ENCODE measurements around the gene RNF113B. TPM values are rescaled to one million over a fixed set of nuclear protein-coding genes. Genes with fewer than 3 reads are reported as not detected.
A peak's percentile ranks its signal among the peaks of the same experiment; 100 is the strongest.

The RNF113B gene
- total RNA-seq, 1 experiment from 2014 or later: not detected

DNA sequence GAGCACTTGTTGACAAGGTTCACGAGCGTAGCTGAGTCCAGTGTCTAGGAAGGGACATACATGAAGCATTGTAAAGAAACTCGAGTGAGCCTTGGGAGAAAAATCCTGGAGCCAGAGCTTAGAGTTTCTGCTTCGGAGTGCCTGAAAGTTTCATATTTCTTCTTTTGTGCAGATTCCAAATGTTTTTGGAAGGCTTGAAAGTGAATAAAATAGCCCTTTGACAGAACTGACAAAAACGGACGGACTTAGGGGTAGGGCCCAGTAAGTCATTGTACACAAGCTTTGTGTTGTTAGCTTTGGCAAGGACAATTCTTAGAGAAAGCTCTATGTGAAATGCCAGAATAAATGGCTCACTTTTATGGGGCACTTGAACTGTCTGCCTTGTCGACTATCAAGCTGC, 2.8 kb downstream of the RNF113B start:
- no peak for DNase-seq (ENCODE audit: low read depth)

DNA sequence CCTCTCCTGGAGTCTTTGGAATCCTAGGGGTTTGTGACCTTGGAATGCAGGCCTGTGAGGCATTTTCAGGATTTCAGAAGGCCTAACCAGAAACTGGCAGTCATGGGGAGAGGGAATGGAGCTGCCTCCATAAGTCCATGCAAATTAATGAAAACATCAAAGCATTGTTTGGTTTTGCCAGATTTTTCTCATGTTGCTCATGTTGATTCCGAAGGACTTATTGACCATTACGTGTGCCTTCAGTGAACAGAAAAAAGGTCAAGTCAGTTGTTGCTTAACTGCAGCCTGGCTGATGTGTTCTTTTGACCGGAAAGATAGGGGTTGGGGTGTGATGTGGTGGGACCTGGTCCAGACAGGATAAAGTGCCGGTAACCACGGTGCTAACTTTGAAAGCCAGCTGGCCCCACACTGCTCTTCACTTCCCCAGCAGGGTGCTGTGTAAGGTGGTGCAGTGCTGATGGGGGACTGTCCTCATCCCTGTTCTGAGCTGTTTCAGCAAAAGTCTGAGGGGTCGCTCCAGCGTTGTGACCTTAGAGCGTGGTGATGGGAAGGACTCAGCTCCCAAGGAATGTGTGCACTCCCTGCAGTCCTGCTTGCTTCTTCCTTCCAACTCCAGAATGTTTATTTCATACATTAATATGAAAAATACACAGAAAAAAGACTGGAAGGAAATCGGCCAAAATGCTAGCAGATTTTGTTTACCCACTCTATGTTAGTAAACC, 3.5 kb downstream of the RNF113B start:
- peak; percentile 92 for DNase-seq (ENCODE audit: low read depth)

DNA sequence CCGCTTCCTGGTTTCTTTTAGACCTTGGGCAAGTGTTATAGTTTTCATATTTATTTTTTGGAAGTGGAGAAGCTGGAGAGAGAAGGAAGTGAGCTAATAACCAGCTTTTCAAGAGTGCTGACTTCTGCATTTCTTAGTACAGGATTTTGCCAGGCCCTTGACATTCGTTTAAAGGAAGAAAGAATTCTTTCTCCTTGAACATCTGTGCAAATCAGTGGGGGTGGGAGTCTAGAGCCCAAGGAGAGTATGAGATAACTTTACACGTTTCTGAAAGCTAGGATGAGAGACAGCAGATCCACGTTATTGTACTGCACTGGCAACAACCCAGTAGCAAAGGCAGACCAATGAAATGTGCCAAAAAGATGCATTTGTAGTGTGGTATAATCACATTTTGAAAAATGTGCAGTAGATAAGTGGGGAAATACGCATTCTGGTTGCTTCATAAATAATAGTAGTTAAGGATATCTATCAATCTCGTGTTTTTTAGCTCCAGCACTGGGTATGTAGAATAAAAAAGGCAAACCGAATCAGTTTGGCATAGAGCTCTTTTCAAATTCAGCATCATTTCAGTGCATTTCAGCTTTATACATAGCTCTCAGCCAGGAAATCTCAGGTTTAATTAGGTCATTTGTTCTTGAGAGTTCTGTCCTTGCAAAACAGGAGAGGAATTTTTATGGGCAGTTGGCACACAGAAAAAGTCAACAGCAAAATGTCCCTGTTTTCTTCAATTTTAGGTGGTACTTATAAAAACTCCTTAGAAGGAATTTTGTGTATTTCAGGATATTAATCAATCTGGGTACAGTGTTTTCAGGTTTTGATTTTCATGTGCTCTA, 4.3 kb downstream of the RNF113B start:
- DNase-seq (ENCODE audit: low read depth): no peak

DNA sequence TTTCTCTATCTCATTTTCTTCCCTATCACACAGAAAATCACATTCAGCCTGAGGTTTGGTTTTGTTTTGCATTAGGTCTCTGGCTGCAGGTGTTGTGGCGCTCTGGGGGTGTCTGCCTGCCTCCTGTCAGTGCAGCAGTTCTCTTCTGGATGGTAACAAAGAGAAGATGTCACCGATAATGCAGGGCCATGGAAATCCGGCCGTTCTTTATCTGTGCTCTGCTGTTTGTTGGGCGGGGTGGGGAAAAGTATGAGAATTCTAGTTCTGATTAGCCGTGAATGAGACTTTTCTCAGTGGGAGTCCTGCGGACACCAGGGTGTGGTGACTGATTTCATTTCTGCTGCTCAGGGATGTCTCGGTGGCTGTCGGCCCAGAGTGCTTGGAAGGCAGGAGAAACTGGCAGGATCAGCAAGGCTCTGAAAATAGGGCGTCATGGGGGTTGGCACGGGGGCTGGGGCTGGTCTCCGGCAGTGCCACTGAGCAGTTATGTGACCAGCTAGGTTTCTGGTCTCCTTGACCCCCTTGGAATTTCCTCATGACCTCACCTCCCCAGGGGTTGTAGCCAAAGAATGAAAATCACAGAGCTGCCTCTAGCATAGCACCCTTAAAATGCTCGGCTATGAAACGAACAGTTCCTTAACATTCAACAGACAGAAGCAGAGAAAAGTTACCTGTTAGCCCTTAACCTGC, 5.0 kb downstream of the RNF113B start:
- peak; percentile 31 for DNase-seq (ENCODE audit: low read depth)

DNA sequence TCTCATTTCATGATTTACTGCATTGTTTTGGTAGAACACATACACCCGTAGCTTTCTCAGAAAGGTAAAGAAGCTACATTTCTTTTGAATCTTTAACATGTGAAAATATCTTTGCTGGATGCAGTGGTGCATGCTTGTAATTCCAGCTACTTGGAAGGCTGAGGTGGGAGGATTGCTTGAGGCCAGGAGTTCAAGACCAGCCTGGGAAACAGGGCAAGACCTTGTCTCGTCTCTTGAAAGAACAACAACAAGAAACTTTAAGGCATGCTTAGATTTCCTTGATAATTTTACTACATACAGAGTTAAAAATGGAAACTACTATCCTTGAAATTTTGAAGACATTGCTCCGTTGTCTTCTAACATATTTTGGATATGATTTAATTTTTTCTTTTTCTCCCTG, 7.7 kb downstream of the RNF113B start:
- DNase-seq (ENCODE audit: low read depth): no peak

DNA sequence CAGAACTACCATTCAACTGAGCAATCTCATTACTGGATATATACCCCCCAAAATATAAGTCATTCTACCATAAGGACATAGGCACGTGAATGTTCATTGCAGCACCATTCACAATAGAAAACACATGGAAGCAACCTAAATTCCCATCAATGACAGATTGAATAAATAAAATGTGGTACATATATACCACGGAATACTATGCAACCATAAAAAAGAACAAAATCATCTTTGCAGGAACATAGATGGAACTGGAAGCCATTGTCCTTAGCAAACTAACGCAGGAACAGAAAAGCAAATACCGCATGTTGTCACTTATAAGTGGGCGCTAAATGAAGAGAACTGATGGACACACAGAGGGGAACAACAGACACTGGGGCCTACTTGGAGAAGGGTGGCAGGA, 14.1 kb downstream of the RNF113B start:
- no peak for DNase-seq (ENCODE audit: low read depth)

DNA sequence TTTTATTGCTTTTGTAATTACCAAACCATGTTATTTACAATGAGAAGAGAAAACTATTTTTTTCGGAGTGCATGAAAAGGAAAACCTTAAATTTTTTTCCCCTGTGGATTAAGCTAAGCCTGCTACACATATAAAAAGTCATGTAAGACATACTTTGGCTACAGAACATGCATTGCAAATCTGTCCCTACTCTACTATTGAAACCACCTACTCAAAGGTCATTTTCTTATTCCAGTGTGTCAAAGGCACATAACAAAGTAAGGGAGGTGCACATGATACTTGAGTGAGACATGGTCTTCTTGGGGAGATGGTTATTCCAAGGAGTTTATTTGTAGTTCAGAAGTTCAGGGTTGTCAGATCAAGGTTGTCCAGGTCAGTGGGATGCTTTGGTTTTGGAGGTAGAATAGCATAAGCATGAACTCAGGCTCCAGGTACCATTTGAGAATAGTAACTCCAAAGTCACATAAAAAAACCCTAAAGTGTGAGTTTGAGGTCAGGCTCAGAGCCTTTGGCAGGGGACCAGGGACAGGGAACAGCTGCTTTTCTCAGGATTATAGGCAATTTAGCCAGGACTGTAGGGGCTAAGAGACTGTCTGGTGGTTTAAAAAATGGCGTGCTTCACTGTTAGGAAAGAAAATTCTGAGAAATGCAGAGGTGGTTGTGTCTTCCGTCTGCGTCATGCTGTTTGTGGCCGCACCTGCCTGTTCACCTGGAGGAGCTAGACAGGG, 18.7 kb downstream of the RNF113B start:
- DNase-seq (ENCODE audit: low read depth): no peak

DNA sequence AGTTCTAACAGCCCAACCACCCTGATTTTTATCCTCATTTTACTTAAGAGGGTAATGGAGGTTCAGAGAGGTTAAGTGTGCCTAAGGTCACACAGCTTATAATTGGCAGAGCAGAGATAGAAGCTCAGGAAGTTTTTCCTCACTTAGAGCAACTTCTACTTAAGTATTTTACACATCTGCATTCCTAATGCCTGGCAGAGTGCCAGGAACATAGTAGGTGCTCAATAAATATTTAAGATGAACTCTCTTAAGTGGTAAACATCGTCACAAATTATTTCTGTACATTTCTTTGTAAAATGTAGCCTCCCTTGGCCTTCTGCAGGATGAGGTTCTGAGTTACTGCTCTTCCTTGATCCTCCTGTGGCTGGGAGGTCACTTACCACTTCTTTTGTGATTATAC, 19.5 kb downstream of the RNF113B start:
- no peak for DNase-seq (ENCODE audit: low read depth)

DNA sequence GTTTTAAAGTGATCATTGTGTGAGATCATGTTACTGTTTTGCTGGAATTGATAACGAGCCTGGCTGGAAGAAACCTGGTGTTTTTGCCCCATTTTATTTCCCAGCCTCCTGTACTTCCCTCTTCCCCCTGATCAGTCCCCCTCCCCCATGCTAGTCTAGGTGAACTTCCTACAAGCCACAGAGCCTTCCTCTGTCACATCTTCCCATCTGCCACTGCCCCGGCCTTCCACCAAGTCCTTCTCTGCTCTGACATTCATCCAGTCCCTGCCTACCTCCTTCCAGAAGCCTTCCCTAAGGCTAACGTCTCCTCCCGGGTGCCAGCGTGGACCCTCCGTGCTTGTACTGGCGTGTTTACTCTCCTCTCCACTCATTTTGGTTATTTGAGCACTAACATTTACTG, 19.9 kb downstream of the RNF113B start:
- DNase-seq (ENCODE audit: low read depth): no peak

DNA sequence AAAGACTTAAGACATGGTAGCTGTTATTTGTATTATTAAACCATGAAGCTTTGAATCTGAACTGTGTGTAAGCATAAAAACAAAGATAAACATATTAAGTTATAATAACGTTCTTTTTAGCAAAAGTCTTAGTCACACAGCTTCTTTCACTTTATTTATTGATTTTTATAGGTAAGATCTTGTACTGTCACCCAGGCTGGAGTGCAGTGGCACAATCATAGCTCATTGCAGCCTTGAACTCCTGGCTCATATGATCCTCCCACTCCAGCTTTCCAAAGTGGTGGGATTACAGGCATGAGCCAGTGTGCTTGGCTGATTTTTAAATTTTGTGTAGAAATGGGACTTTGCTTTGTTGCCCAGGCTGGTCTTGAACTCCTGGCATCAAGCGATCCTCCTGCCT, 20.8 kb downstream of the RNF113B start:
- DNase-seq (ENCODE audit: low read depth): no peak

DNA sequence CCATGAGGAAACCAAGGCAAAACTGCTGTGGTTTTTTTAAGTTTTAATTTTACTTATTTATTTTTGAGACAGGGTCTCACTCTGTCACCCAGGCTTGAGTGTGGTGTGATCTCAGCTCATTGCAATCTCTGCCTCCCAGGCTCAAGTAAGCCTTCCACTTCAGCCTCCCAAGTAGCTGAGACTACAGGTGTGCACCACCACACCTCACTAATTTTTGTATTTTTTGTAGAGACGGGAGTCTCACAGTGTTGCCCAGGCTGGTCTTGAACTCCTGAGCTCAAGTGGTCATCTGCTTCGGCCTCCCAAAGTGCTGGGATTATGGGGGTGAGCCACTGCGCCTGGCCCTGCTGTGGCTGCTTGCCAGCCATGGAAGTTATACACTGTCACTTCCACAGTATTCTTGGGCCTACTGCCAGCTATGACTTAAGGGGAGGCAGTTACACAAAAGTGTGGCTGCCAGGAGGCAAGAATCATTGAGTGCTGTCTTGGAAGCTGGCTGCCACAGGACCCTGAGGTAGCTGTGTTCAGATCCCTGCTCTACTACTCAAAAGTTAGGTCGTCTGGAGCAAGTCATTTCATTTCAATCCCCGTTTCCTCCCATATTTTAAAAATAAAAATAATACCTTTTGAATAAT, 21.5 kb downstream of the RNF113B start:
- peak; percentile 47 for DNase-seq (ENCODE audit: low read depth)

DNA sequence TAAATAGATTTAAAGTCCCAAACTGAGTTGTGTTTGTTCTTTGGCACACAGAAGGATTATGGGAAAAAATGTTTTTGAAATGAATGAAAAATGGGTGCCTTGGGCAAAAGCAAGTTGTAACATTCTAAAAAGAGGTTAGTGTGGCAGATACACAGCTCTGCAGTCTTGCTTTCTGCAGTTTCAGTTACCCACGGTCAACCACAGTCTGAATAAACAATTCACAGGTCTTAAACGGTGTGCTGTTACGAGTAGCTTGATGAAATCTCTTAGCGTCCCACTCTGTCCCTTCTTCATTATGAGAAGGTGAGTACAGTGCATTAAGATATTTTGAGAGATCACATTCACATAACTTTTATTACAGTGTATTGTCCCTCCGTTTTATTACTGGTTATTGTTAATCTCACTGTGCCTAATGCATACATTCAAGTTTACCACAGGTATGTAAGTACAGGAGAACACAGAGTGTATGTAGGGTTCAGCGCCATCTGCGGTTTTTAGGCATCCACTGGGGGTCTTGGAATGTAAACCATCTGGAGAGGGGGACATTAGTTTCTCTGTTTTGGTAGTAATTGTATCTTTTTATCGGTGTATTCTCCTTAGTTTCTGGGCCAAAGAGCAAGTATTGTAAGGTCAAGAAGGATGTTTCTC, 26.1 kb downstream of the RNF113B start:
- DNase-seq (ENCODE audit: low read depth): no peak

DNA sequence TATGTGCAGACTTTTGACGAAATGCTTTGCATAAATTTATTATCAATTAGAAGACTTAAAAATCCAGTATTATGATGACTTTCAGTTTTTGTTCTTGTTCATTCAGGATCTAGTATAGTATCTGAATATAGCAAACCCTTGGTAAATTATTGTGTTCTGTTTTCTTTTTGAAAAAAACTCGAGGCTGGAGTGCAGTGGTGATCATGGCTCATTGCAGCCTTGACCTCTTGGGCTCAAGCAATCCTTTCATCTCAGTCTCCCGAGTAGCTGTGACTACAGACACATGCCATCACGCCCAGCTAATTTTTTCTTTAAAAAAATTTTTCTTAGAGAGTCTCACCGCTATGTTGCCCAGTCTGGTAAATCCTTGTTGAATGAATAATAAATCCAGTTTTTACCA, 29.5 kb downstream of the RNF113B start:
- DNase-seq (ENCODE audit: low read depth): peak; percentile 24

DNA sequence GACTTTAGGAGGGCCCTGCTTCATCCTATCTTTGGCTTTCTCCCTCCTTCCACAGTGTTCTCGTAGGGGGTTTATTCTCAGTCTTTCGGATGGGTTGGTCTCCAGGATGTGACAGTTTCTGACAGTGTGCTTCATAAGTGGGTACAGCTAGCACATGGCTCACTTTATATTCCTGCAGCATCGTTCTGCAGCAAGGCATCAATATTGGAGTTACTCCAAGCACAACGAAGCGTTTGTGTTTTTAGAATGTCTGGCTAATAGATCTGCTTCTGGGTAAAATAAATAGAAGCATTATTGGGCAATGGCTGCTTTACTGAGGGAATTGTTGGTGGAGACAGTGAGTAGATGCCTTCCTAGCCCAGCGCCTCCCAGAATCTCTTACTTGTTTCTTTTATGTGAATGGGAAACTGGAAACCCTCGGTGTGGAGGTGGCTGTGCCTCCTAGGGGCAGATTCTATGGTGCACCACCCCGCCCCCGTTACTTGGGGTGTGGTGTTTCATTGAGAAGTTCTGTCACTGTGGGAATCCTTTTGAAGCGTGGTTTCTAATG, 32.2 kb downstream of the RNF113B start:
- DNase-seq (ENCODE audit: low read depth): peak; percentile 41

DNA sequence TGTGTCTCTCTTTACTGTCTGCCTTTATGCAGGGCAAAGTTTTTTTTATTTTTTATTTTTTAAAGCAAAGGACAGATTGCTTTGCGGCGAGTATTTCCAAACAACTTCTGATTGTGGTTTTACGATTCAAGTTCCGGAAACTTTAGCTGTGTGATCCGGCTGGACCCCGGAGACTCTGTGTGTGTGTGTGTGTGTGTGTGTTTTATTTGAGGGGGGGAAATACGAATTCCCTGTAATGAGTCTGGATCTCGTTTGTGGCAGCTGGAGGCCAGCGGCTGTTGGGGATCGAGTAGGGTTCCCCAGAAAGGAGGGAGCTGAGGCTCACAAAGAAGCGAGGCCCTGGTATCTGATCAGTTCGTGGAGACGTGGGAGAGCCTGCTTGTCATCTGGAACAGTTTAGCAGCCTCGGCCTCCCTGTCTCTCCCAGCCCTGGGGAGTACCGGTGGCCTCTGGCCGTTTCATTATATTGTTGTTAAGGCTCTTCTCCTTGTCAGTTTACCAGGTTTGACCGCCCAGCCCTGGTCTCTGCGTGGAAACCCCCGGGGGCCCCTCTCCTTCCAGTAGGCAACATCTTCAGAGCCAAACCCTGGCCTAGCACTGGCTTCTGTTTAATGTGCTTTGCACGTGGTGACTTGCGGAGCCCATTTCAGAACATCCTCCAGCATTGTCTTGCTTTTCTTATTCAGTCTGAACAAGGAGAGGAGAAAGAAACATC, 32.9 kb downstream of the RNF113B start:
- peak; percentile 69 for DNase-seq (ENCODE audit: low read depth)

DNA sequence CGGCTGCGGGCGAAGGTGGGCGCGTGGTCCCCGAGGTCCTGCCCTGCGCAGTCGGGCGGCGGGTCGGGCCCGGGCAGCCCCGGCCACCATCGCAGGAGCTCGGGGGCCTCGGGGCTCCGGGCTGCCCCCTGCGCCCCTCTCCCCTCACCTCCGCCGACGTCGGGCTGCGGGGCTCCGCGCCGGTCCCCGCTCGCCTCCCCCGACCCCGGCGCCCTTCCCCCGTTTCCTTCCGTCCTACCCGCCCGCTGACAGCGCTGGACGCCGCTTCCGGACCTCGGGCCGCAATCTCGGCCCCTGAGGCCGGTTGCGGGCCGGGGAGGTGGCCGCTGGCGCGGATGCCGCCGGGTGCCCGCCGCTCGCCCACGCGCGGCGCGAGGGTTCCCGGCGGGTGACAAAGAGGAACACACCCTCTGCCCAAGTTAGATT, 33.5 kb downstream of the RNF113B start:
- peak; percentile 20 for DNase-seq (ENCODE audit: low read depth)

DNA sequence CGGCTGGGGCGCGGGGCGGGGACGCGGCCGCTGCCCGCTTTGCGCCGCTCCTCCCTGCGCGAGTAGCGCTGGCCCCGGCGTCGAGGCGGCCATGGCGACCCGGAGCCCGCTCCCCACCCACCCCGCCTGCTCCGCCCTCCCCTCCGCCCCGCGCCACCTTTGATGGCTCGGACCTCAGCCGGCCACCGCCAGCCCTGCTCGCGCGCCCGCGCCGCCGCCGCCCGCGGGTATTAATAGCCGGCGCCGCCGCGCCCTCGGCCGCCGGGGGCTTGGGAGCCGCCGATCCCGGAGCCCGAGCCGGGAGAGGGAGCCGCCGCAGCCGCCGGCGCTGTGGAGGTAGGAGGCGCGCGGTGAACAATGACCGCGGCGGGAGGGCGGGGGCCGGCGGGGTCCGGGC, 33.9 kb downstream of the RNF113B start:
- no peak for DNase-seq (ENCODE audit: low read depth)

DNA sequence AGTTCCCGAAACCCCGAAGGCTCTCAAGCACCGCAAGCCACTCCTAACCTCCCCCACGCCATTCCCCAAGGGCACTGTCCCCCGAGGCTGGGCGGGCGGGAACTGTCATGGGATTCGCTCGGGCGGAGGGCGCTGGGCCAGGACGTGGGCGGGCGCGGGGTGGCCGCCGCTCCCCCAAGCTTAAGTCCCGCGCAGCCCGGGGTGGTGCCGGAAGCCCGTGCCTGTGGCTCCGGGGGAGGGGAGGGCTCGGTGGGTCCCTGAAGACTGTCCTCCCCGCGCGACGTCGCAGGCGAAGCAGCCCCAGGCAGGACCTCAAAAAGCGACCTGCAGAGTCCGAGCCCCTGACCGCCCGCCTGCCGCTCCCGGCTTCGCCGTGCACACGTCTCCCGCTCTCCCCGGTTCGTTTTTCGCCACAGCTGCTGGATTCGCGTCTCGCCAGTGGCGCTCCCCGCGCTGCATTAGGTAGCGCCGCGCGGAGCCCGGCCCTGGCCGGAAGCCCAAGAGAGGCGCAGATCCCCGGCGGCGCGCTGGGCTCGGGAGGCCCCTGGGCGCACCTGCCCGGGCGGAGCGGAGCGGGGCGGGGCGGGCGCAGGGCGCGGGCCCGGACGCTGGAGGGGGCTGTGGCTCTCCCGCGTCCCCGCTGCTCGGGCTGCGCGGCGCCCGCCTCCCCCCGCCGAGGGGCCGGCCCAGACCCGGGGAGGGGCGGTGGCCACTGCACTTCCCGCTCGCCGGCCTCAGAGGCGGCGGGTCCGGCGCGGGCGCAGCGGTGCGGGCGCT, 34.5 kb downstream of the RNF113B start, which contains the start of gene FARP1:
Gene FARP1 (plus strand): TSS at position 715 of the 777 bp plus-strand sequence. CDS start 70,149 bp downstream, outside the sequence.
- DNase-seq (ENCODE audit: low read depth): peak; percentile 63
